Spleen (tissue), 7 donors: ENCODE data around the gene AMOTL1.

Experiments used
- POLR2A ChIP-seq, 3 donors: fragments of 450-650 bp; IDR thresholded peaks; one replicate each; pipeline ENCODE4 v1.5.1; 2017; ENCODE audit warnings: antibody characterized with exemption in 3 of 3, mild to moderate bottlenecking in 1 of 3
- POLR2AphosphoS5 ChIP-seq, 3 donors: sonication (generic); formaldehyde crosslinking; IDR thresholded peaks; one replicate each; pipeline ENCODE4 v1.5.1; 2017; ENCODE audit warnings: antibody characterized with exemption in 3 of 3
- TF ChIP-seq, protein P1 (sequence below), 11 experiments: fragments of 200-600 bp in 7 of 11; fragments of 450-650 bp in 4 of 11; sonication (generic) in 4 of 11; IDR thresholded peaks in 8 of 11; conservative IDR thresholded peaks in 3 of 11; 1 replicate in 7 of 11; 2 replicates in 4 of 11; pipeline versions ENCODE4 v1.4.0 to v1.8.0; 2016 to 2021; ENCODE audit warnings: antibody characterized with exemption in 11 of 11, inconsistent platforms in 4 of 11, mild to moderate bottlenecking in 1 of 11
- donor health status: DM: no; HTN: no; CAD: no; lungs with moderate emphysema.
- donor health status: DM: no; HTN: no; CAD: no.
- donor health status: DM: no; HTN: no; CAD: no.

DNA sequence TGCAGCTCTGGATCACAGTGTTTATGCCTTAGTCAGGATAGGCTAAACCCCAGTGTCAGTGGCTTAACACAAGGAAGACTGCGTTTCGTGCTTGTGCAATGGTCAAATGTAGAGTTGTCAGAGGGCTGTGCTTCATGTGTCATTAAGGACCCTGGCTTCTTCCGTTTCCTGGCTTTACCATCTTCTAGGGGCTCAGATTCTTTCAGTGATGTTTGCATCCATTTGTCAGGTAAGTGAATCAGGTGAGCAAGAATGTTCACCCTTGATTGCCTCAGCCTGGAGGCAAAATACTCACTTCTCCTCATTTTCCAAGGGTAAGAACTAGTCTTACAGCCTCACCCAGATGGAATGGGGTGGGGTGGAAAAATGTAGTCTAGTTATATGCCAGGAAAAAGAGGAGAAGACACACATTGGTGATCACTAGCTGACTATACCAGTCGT is 20.5 kb upstream of the AMOTL1 start:
- TF ChIP-seq POLR2AphosphoS5 (IDR thresholded peaks at IDR 0.05) (no peak), POLR2A (IDR thresholded peaks at IDR 0.05) (no peak)
- TF ChIP-seq, protein P1, sequence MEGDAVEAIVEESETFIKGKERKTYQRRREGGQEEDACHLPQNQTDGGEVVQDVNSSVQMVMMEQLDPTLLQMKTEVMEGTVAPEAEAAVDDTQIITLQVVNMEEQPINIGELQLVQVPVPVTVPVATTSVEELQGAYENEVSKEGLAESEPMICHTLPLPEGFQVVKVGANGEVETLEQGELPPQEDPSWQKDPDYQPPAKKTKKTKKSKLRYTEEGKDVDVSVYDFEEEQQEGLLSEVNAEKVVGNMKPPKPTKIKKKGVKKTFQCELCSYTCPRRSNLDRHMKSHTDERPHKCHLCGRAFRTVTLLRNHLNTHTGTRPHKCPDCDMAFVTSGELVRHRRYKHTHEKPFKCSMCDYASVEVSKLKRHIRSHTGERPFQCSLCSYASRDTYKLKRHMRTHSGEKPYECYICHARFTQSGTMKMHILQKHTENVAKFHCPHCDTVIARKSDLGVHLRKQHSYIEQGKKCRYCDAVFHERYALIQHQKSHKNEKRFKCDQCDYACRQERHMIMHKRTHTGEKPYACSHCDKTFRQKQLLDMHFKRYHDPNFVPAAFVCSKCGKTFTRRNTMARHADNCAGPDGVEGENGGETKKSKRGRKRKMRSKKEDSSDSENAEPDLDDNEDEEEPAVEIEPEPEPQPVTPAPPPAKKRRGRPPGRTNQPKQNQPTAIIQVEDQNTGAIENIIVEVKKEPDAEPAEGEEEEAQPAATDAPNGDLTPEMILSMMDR (IDR thresholded peaks at IDR 0.05 in 8 of 11, conservative IDR thresholded peaks at IDR 0.05 in 3 of 11): no peak
